DND-41 (cell line): ENCODE data around the gene HEYL.

Experiments
- ATAC-seq: fragments of 200-7000 bp; cut with Tn5 transposase; 3 replicates; pipeline ENCODE4 v1.9.1; 2021; ENCODE audit warnings: low read depth; ENCODE audit not compliant: insufficient read depth
- DNase-seq: peaks from one replicate; pipeline ENCODE4 v3.0.0-alpha.2; 2020
- H2AFZ ChIP-seq: 2 replicates; pipeline ENCODE4 v1.6.0; 2012; ENCODE audit warnings: low read depth, low read length
- H3K27ac ChIP-seq: 2 replicates; pipeline ENCODE4 v1.5.1; 2012; ENCODE audit warnings: low read length, inconsistent platforms
- H3K27me3 ChIP-seq: fragments of 200-600 bp; sonication (generic); 2 replicates; pipeline ENCODE4 v1.6.0; 2012; ENCODE audit warnings: low read length, mild to moderate bottlenecking, inconsistent platforms; ENCODE audit not compliant: insufficient read depth, poor library complexity
- H3K36me3 ChIP-seq: 2 replicates; pipeline ENCODE4 v1.5.1; 2012; ENCODE audit warnings: low read length, inconsistent platforms; ENCODE audit not compliant: insufficient read depth
- H3K4me1 ChIP-seq: 2 replicates; pipeline ENCODE4 v1.5.1; 2012; ENCODE audit warnings: mild to moderate bottlenecking, low read length; ENCODE audit not compliant: insufficient read depth
- H3K4me2 ChIP-seq: 2 replicates; pipeline ENCODE4 v1.6.0; 2012; ENCODE audit warnings: mild to moderate bottlenecking, moderate library complexity, low read length, inconsistent platforms; ENCODE audit not compliant: insufficient read depth
- H3K4me3 ChIP-seq, 2 experiments: fragments of 200-600 bp in 1 of 2; shearing (Covaris generic) in 1 of 2; 2 replicates each; pipeline ENCODE4 v1.5.1; 2012 to 2016; ENCODE audit warnings: inconsistent platforms in 2 of 2, low read length in 2 of 2, mild to moderate bottlenecking in 2 of 2, low read depth in 1 of 2, moderate library complexity in 1 of 2
- H3K79me2 ChIP-seq: 2 replicates; pipeline ENCODE4 v1.6.0; 2012; ENCODE audit warnings: low read length, inconsistent platforms; ENCODE audit not compliant: insufficient read depth
- H3K9ac ChIP-seq: 2 replicates; pipeline ENCODE4 v1.6.0; 2012; ENCODE audit warnings: low read depth, mild to moderate bottlenecking, inconsistent platforms, low read length, moderate library complexity
- H3K9me3 ChIP-seq: 2 replicates; pipeline ENCODE4 v1.5.1; 2012; ENCODE audit warnings: low read length, moderate library complexity, mild to moderate bottlenecking, inconsistent platforms; ENCODE audit not compliant: insufficient read depth, severe bottlenecking
- H4K20me1 ChIP-seq: 2 replicates; pipeline ENCODE4 v1.6.0; 2012; ENCODE audit warnings: low read length; ENCODE audit not compliant: insufficient read depth
- CTCF ChIP-seq: IDR thresholded peaks from 2 replicates; pipeline ENCODE4 v1.5.1; 2012; ENCODE audit warnings: borderline replicate concordance, low read length, moderate library complexity, mild to moderate bottlenecking; ENCODE audit not compliant: poor library complexity, severe bottlenecking; ENCODE audit errors: extremely low read depth
- EZH2 ChIP-seq: IDR thresholded peaks from 3 replicates; pipeline ENCODE4 v1.6.1; 2012; ENCODE audit warnings: borderline replicate concordance, low read depth, mild to moderate bottlenecking, moderate library complexity, low read length, inconsistent platforms; ENCODE audit not compliant: severe bottlenecking

The HEYL gene

GRCh38 chr1:39596163-39596562 is 43.3 kb downstream of the HEYL start:
- no peak overlapping the region for H3K9ac ChIP-seq
- TF ChIP-seq EZH2 (no peak), CTCF (no peak)
- no peaks in the 10 kb centered on the region for H3K36me3 ChIP-seq
- ATAC-seq: no peak
- no peak overlapping the region for H3K4me3 ChIP-seq
- H3K9me3 ChIP-seq: no peaks in the 10 kb centered on the region
- no peaks in the 10 kb centered on the region for H3K79me2 ChIP-seq
- H2AFZ ChIP-seq: no peak overlapping the region
- H3K27me3 ChIP-seq: peaks cover 18% of the 10 kb centered on the region
- no peak for DNase-seq
- no peak overlapping the region for H3K27ac ChIP-seq
- H4K20me1 ChIP-seq: no peaks in the 10 kb centered on the region
- H3K4me1 ChIP-seq: no peaks in the 10 kb centered on the region
- no peak overlapping the region for H3K4me2 ChIP-seq

DNA sequence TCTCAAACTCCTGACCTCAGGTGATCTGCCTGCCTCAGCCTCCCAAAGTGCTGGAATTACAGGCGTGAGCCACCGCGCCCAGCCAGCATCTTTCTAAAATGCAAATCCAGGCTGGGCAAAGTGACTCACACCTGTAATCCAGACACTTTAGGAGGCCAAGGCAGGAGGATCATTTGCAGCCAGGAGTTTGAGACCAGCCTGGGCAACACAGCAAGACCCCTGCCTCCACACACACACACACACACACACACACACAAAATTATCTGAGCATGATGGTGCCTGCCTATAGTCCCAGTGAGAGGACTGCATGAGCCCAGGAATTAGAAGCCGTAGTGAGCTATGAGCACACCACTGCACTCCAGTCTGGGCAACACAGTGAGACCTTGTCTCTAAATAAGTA is 46.1 kb downstream of the HEYL start:
- no peaks in the 10 kb centered on the region for H3K9me3 ChIP-seq
- TF ChIP-seq CTCF: no peak
- TF ChIP-seq EZH2: no peak
- H3K79me2 ChIP-seq: no peaks in the 10 kb centered on the region
- H3K27me3 ChIP-seq: peaks cover 18% of the 10 kb centered on the region
- no peak overlapping the region for H3K4me2 ChIP-seq
- no peaks in the 10 kb centered on the region for H4K20me1 ChIP-seq
- no peak overlapping the region for H3K9ac ChIP-seq
- H3K4me3 ChIP-seq: no peak overlapping the region
- H3K27ac ChIP-seq: no peak overlapping the region
- H3K4me1 ChIP-seq: no peaks in the 10 kb centered on the region
- DNase-seq: no peak
- ATAC-seq: no peak
- H3K36me3 ChIP-seq: no peaks in the 10 kb centered on the region
- H2AFZ ChIP-seq: no peak overlapping the region

- peaks cover 18% of the 10 kb centered on the region for H3K27me3 ChIP-seq
- ATAC-seq (no peak), DNase-seq (no peak)
- H3K27ac ChIP-seq: no peak overlapping the region
- no peaks in the 10 kb centered on the region for H3K4me1 ChIP-seq
- H3K4me3 ChIP-seq: no peak overlapping the region
- H3K4me2 ChIP-seq: no peak overlapping the region
- H3K9ac ChIP-seq: no peak overlapping the region
- TF ChIP-seq EZH2: no peak
- no peak for TF ChIP-seq CTCF
- no peaks in the 10 kb centered on the region for H4K20me1 ChIP-seq
- H3K79me2 ChIP-seq: no peaks in the 10 kb centered on the region
- no peaks in the 10 kb centered on the region for H3K36me3 ChIP-seq
- no peak overlapping the region for H2AFZ ChIP-seq
- H3K9me3 ChIP-seq: no peaks in the 10 kb centered on the region
These were observed 47.4 kb downstream of the HEYL start for GRCh38 chr1:39592069-39592468.

- Histone ChIP-seq H3K9me3 (no peaks in the 10 kb centered on the region), H3K4me3 (no peak overlapping the region), H3K9ac (no peak overlapping the region), H4K20me1 (no peaks in the 10 kb centered on the region), H3K27me3 (peaks cover 12% of the 10 kb centered on the region), H2AFZ (no peak overlapping the region), H3K36me3 (no peaks in the 10 kb centered on the region), H3K4me1 (no peaks in the 10 kb centered on the region), H3K27ac (no peak overlapping the region), H3K79me2 (no peaks in the 10 kb centered on the region), H3K4me2 (no peak overlapping the region)
- ATAC-seq: no peak
- TF ChIP-seq CTCF: no peak
- no peak for TF ChIP-seq EZH2
- DNase-seq: no peak
These were observed 48.9 kb downstream of the HEYL start for GRCh38 chr1:39590546-39590945.
